Progenitor cell of endocrine pancreas (in vitro differentiated cells): ENCODE results near the gene KRTAP10-4. TPM values are rescaled to one million over a fixed set of nuclear protein-coding genes. Genes with fewer than 3 reads are reported as not detected.
"Not testable (repeated sequence)": the region's sequence is repeated elsewhere in the genome, so short reads cannot be mapped to it uniquely, and the experiment has no call there.

Experiments
- DNase-seq: peaks from one replicate; pipeline ENCODE4 v3.0.0; 2021; ENCODE audit warnings: low spot score; ENCODE audit not compliant: unreplicated experiment
- H3K27ac Mint-ChIP-seq: 2 replicates; pipeline ENCODE4 v1.8.0; 2021; ENCODE audit warnings: mild to moderate bottlenecking, moderate library complexity, mixed read lengths
- H3K27me3 Mint-ChIP-seq: 2 replicates; pipeline ENCODE4 v1.8.0; 2021; ENCODE audit warnings: mixed read lengths
- H3K36me3 Mint-ChIP-seq: 2 replicates; pipeline ENCODE4 v1.8.0; 2022; ENCODE audit warnings: mixed read lengths; ENCODE audit not compliant: insufficient read depth
- H3K4me1 Mint-ChIP-seq: 2 replicates; pipeline ENCODE4 v1.8.0; 2021; ENCODE audit warnings: low read depth, mixed read lengths
- H3K4me3 Mint-ChIP-seq: 2 replicates; pipeline ENCODE4 v1.8.0; 2021; ENCODE audit warnings: low read depth, mild to moderate bottlenecking, moderate library complexity, mixed read lengths
- H3K9me3 Mint-ChIP-seq: 2 replicates; pipeline ENCODE4 v1.8.0; 2021; ENCODE audit warnings: low read depth, mixed read lengths
- total RNA-seq: library from RNA; stranded (reverse); gene quantifications from 2 replicates; pipeline ENCODE4 v1.2.1, GENCODE V29; 2021
- TF ChIP-seq, protein P1 (sequence below): fragments of 200-600 bp; sonication (generic); IDR thresholded peaks from one replicate; pipeline ENCODE4 v1.5.0; 2021; ENCODE audit warnings: antibody characterized with exemption, mild to moderate bottlenecking; ENCODE audit not compliant: unreplicated experiment

Gene KRTAP10-4
- total RNA-seq, 1 donor from 2014 or later = not detected

- Mint-ChIP-seq H3K27me3 (peaks cover 6% of the 10 kb centered on the region), H3K27ac (no peak overlapping the region), H3K4me1 (peaks cover 2% of the 10 kb centered on the region), H3K9me3 (peaks cover 20% of the 10 kb centered on the region), H3K36me3 (peaks cover 2% of the 10 kb centered on the region), H3K4me3 (no peak overlapping the region)
- no peak for DNase-seq
- TF ChIP-seq, protein P1, sequence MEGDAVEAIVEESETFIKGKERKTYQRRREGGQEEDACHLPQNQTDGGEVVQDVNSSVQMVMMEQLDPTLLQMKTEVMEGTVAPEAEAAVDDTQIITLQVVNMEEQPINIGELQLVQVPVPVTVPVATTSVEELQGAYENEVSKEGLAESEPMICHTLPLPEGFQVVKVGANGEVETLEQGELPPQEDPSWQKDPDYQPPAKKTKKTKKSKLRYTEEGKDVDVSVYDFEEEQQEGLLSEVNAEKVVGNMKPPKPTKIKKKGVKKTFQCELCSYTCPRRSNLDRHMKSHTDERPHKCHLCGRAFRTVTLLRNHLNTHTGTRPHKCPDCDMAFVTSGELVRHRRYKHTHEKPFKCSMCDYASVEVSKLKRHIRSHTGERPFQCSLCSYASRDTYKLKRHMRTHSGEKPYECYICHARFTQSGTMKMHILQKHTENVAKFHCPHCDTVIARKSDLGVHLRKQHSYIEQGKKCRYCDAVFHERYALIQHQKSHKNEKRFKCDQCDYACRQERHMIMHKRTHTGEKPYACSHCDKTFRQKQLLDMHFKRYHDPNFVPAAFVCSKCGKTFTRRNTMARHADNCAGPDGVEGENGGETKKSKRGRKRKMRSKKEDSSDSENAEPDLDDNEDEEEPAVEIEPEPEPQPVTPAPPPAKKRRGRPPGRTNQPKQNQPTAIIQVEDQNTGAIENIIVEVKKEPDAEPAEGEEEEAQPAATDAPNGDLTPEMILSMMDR = no peak
Measured at GRCh38 chr21:44579833-44580144, 6.3 kb downstream of the KRTAP10-4 start.

- not testable (repeated sequence) for DNase-seq, H3K4me1 Mint-ChIP-seq, H3K27me3 Mint-ChIP-seq, H3K4me3 Mint-ChIP-seq, H3K36me3 Mint-ChIP-seq, H3K27ac Mint-ChIP-seq
- H3K9me3 Mint-ChIP-seq = peaks cover 20% of the 10 kb centered on the region
Measured at GRCh38 chr21:44580231-44580821, 6.8 kb downstream of the KRTAP10-4 start, which contains the start of gene KRTAP10-5. TSS of gene KRTAP10-5 (minus strand) at chr21:44580604. CDS start at chr21:44580578, 26 bp downstream.

- no peak overlapping the region for H3K4me3 Mint-ChIP-seq
- no peak overlapping the region for H3K27ac Mint-ChIP-seq
Measured at GRCh38 chr21:44581158-44581557, 7.6 kb downstream of the KRTAP10-4 start.

GRCh38 chr21:44582055-44582454, 8.5 kb downstream of the KRTAP10-4 start:
- TF ChIP-seq, protein P1 = no peak
- Mint-ChIP-seq H3K27me3 (peaks cover 15% of the 10 kb centered on the region), H3K4me1 (no peaks in the 10 kb centered on the region), H3K36me3 (peaks cover 2% of the 10 kb centered on the region), H3K4me3 (no peak overlapping the region), H3K27ac (no peak overlapping the region), H3K9me3 (peaks cover 23% of the 10 kb centered on the region)
- DNase-seq = no peak

More at GRCh38 chr21:44581158-44581557, 7.6 kb downstream of the KRTAP10-4 start:
- TF ChIP-seq, protein P1 = no peak
- peaks cover 2% of the 10 kb centered on the region for H3K36me3 Mint-ChIP-seq
- H3K4me1 Mint-ChIP-seq = no peaks in the 10 kb centered on the region
- DNase-seq = no peak
- H3K9me3 Mint-ChIP-seq = peaks cover 20% of the 10 kb centered on the region
- peaks cover 12% of the 10 kb centered on the region for H3K27me3 Mint-ChIP-seq

DNA sequence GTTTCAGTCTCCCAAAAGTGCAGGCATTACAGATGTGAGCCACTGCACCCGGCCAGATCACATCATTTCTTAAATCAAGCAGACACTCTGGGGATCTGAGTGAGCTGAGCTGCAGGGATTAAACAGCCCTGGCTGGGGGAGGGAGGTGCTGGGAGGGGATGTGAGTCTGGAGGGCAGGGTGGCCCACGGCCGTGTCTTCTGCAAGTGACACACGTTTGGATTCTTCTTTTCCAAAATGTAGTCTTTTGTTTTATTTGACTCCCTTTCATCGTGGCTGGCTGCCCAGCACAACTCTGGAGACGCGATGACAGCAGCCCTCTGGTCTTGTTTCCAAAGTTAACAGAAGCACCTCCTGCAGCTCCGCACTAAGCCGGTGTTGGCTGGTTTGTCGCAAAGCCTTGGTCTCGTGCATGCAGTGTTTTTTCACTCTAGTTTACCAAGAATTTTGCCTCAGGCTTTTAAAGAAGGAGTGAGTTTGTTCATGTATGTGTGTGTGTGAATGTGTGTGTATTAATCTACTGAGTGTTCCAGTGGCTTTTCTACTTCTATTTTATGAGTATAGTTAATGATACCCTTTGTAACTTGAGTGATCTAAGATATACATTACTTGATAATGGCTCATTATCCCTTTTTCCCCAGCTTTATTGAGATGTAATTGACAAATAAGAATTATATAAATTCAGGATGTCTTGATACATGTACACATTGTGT, 9.7 kb downstream of the KRTAP10-4 start:
- no peak overlapping the region for H3K4me3 Mint-ChIP-seq
- peaks cover 15% of the 10 kb centered on the region for H3K27me3 Mint-ChIP-seq
- H3K9me3 Mint-ChIP-seq = peaks cover 20% of the 10 kb centered on the region
- no peak overlapping the region for H3K27ac Mint-ChIP-seq
- no peak for DNase-seq
- TF ChIP-seq, protein P1 = no peak
- H3K36me3 Mint-ChIP-seq = peaks cover 2% of the 10 kb centered on the region
- no peaks in the 10 kb centered on the region for H3K4me1 Mint-ChIP-seq

GRCh38 chr21:44583800-44584147, 10.2 kb downstream of the KRTAP10-4 start:
- DNase-seq = no peak
- TF ChIP-seq, protein P1 = no peak
- H3K4me3 Mint-ChIP-seq = no peak overlapping the region
- H3K9me3 Mint-ChIP-seq = peaks cover 19% of the 10 kb centered on the region
- H3K36me3 Mint-ChIP-seq = peaks cover 2% of the 10 kb centered on the region
- H3K27me3 Mint-ChIP-seq = peaks cover 15% of the 10 kb centered on the region
- no peak overlapping the region for H3K27ac Mint-ChIP-seq
- H3K4me1 Mint-ChIP-seq = no peaks in the 10 kb centered on the region
